Neural progenitor cell (in vitro differentiated cells): ENCODE results near the gene TPPP2.

Experiments
- CTCF ChIP-seq: fragments of 200-600 bp; sonication (generic); IDR thresholded peaks from 2 replicates; pipeline ENCODE4 v1.5.1; 2017; ENCODE audit warnings: antibody characterized with exemption, mild to moderate bottlenecking
- EZH2 ChIP-seq: fragments of 200-600 bp; sonication (generic); IDR thresholded peaks from 2 replicates; pipeline ENCODE4 v1.6.1; 2017; ENCODE audit warnings: antibody characterized with exemption, mild to moderate bottlenecking, moderate library complexity
- EZH2phosphoT487 ChIP-seq: fragments of 200-600 bp; sonication (generic); IDR thresholded peaks from 2 replicates; pipeline ENCODE4 v1.6.1; 2017; ENCODE audit warnings: antibody characterized with exemption

GRCh38 chr14:21072781-21073339 is 42.8 kb downstream of the TPPP2 start:
- TF ChIP-seq CTCF (no peak), EZH2 (no peak), EZH2phosphoT487 (no peak)
